ENCODE measurements around the gene LLGL1.

The LLGL1 gene

GRCh38 chr17:18250259-18250658, 24.8 kb downstream of the LLGL1 start:
- Mint-ChIP-seq H3K36me3 (peaks cover 97% of the 10 kb centered on the region), H3K4me1 (peaks cover 7% of the 10 kb centered on the region), H3K27ac (peak overlapping the region; percentile 75), H3K9me3 (no peaks in the 10 kb centered on the region), H3K4me3 (no peak overlapping the region)
- no peak for ATAC-seq
- no peak for DNase-seq (ENCODE audit: low spot score in 2 of 2)

GRCh38 chr17:18250708-18251107, 25.3 kb downstream of the LLGL1 start:
- DNase-seq (ENCODE audit: low spot score in 2 of 2) = no peak
- peaks cover 97% of the 10 kb centered on the region for H3K36me3 Mint-ChIP-seq
- H3K4me3 Mint-ChIP-seq = no peak overlapping the region
- ATAC-seq = no peak
- H3K27ac Mint-ChIP-seq = peak overlapping the region; percentile 75
- no peaks in the 10 kb centered on the region for H3K9me3 Mint-ChIP-seq
- H3K4me1 Mint-ChIP-seq = peaks cover 7% of the 10 kb centered on the region

- Mint-ChIP-seq H3K36me3 (peaks cover 97% of the 10 kb centered on the region), H3K27ac (peak overlapping the region; percentile 75), H3K4me1 (peaks cover 11% of the 10 kb centered on the region), H3K4me3 (no peak overlapping the region), H3K9me3 (no peaks in the 10 kb centered on the region)
- no peak for ATAC-seq
- no peak for DNase-seq (ENCODE audit: low spot score in 2 of 2)
Observed at GRCh38 chr17:18251204-18251603, 25.8 kb downstream of the LLGL1 start.

- Mint-ChIP-seq H3K4me1 (peaks cover 20% of the 10 kb centered on the region), H3K4me3 (no peak overlapping the region), H3K27ac (no peak overlapping the region), H3K36me3 (peaks cover 98% of the 10 kb centered on the region), H3K9me3 (no peaks in the 10 kb centered on the region)
- ATAC-seq = no peak
- DNase-seq (ENCODE audit: low spot score in 2 of 2) = no peak
Observed at GRCh38 chr17:18252160-18252559, 26.7 kb downstream of the LLGL1 start.

- peaks cover 96% of the 10 kb centered on the region for H3K36me3 Mint-ChIP-seq
- no peak overlapping the region for H3K4me3 Mint-ChIP-seq
- H3K27ac Mint-ChIP-seq = no peak overlapping the region
- H3K9me3 Mint-ChIP-seq = no peaks in the 10 kb centered on the region
- DNase-seq (ENCODE audit: low spot score in 2 of 2) (no peak), ATAC-seq (no peak)
- H3K4me1 Mint-ChIP-seq = peaks cover 25% of the 10 kb centered on the region
Observed at GRCh38 chr17:18253187-18253884, 27.9 kb downstream of the LLGL1 start.

GRCh38 chr17:18253947-18254821, 28.7 kb downstream of the LLGL1 start:
- no peak overlapping the region for H3K4me3 Mint-ChIP-seq
- no peaks in the 10 kb centered on the region for H3K9me3 Mint-ChIP-seq
- H3K4me1 Mint-ChIP-seq = peaks cover 23% of the 10 kb centered on the region
- H3K27ac Mint-ChIP-seq = peak overlapping the region; percentile 58
- peaks cover 87% of the 10 kb centered on the region for H3K36me3 Mint-ChIP-seq
- DNase-seq (ENCODE audit: low spot score in 2 of 2) (no peak), ATAC-seq (no peak)

- Mint-ChIP-seq H3K9me3 (no peaks in the 10 kb centered on the region), H3K4me1 (peaks cover 29% of the 10 kb centered on the region), H3K4me3 (no peak overlapping the region), H3K36me3 (peaks cover 78% of the 10 kb centered on the region), H3K27ac (peak overlapping the region; percentile 58)
- no peak for ATAC-seq
- no peak for DNase-seq (ENCODE audit: low spot score in 2 of 2)
Observed at GRCh38 chr17:18254888-18255649, 29.6 kb downstream of the LLGL1 start.

- Mint-ChIP-seq H3K9me3 (no peaks in the 10 kb centered on the region), H3K4me1 (peaks cover 33% of the 10 kb centered on the region), H3K27ac (peak overlapping the region; percentile 52), H3K36me3 (peaks cover 66% of the 10 kb centered on the region), H3K4me3 (peak overlapping the region; percentile 98)
- no peak for ATAC-seq
- no peak for DNase-seq (ENCODE audit: low spot score in 2 of 2)
Observed at GRCh38 chr17:18256351-18256750, 30.9 kb downstream of the LLGL1 start.

GRCh38 chr17:18256776-18257175, 31.3 kb downstream of the LLGL1 start:
- no peak for DNase-seq (ENCODE audit: low spot score in 2 of 2)
- H3K4me3 Mint-ChIP-seq = peak overlapping the region; percentile 98
- peaks cover 61% of the 10 kb centered on the region for H3K36me3 Mint-ChIP-seq

GRCh38 chr17:18257268-18257981, 32.0 kb downstream of the LLGL1 start:
- Mint-ChIP-seq H3K4me3 (peak overlapping the region; percentile 98), H3K36me3 (peaks cover 55% of the 10 kb centered on the region), H3K27ac (peak overlapping the region; percentile 97), H3K9me3 (no peaks in the 10 kb centered on the region), H3K4me1 (peaks cover 41% of the 10 kb centered on the region)
- DNase-seq (ENCODE audit: low spot score in 2 of 2) (no peak), ATAC-seq (peak; percentile 0)

More at GRCh38 chr17:18256776-18257175, 31.3 kb downstream of the LLGL1 start:
- Mint-ChIP-seq H3K27ac (no peak overlapping the region), H3K4me1 (peaks cover 37% of the 10 kb centered on the region), H3K9me3 (no peaks in the 10 kb centered on the region)
- ATAC-seq = no peak

GRCh38 chr17:18257982-18258355, 32.5 kb downstream of the LLGL1 start:
- H3K9me3 Mint-ChIP-seq = no peaks in the 10 kb centered on the region

GRCh38 chr17:18258356-18259038, 33.1 kb downstream of the LLGL1 start, which contains the start of gene FLII:
TSS of gene FLII (minus strand) at chr17:18258738. CDS start at chr17:18258690, 48 bp downstream.
- Mint-ChIP-seq H3K36me3 (peaks cover 44% of the 10 kb centered on the region), H3K4me3 (peak within 1 kb of the TSS; percentile 98), H3K4me1 (peaks cover 41% of the 10 kb centered on the region), H3K9me3 (no peaks in the 10 kb centered on the region), H3K27ac (peak within 1 kb of the TSS; percentile 97)
- ATAC-seq (peak; percentile 57), DNase-seq (ENCODE audit: low spot score in 2 of 2) (peak; percentile 51 to 74)

More at GRCh38 chr17:18257982-18258355, 32.5 kb downstream of the LLGL1 start:
- ATAC-seq (peak; percentile 67), DNase-seq (ENCODE audit: low spot score in 2 of 2) (peak; percentile 43 to 82)
- Mint-ChIP-seq H3K4me3 (peak overlapping the region; percentile 98), H3K4me1 (peaks cover 41% of the 10 kb centered on the region), H3K27ac (peak overlapping the region; percentile 97), H3K36me3 (peaks cover 49% of the 10 kb centered on the region)

GRCh38 chr17:18259621-18260331, 34.3 kb downstream of the LLGL1 start:
- no peak for DNase-seq (ENCODE audit: low spot score in 2 of 2)
- no peak for ATAC-seq
- peak overlapping the region; percentile 87 for H3K27ac Mint-ChIP-seq
- H3K4me3 Mint-ChIP-seq = peak overlapping the region; percentile 98
- H3K9me3 Mint-ChIP-seq = no peaks in the 10 kb centered on the region
- peaks cover 41% of the 10 kb centered on the region for H3K4me1 Mint-ChIP-seq
- H3K36me3 Mint-ChIP-seq = peaks cover 34% of the 10 kb centered on the region

Measured in stimulated activated effector memory CD8-positive, alpha-beta T cell treated with anti-CD3 and anti-CD28 coated beads, Interleukin-12 subunit alpha, Interleukin-12 subunit beta, amount 100 ng/mL, for 72 hours (primary cell).